HG02885 (cell line): ENCODE results near the gene FAM180B.

Source experiments
- ATAC-seq: cut with Tn5 transposase; IDR thresholded peaks from one replicate; pipeline ENCODE4 v1.9.1; 2021; ENCODE audit warnings: mild to moderate bottlenecking; ENCODE audit not compliant: unreplicated experiment, poor library complexity

FAM180B gene

DNA sequence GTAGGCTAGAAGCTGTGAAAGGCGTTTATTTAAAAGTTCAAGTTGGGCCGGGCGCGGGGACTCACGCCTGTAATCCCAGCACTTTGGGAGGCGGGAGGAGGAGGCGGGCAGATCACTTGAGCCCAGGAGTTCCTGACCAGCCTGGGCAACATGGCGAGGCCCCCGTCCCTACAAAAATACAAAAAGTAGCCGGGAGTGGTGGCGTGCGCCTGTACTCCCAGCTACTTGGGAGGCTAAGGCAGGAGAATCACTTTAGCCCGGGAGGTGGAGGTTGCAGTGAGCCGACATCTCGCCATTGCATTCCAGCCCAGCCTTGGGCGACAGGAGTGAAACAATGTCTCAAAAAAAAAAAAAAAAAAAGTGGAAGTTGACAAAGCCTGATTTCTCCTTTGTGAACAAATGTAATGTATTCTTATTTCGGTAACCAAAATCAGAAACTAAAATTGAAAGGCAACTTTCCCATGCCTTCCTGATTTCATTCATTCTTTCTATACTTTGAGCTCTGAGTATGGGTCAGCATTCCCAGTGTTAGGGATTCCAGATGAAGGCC is 20.3 kb upstream of the FAM180B start:
- ATAC-seq, result peak; percentile 9

- no peak for ATAC-seq
Measured at GRCh38 chr11:47569646-47570045, 16.8 kb upstream of the FAM180B start.

DNA sequence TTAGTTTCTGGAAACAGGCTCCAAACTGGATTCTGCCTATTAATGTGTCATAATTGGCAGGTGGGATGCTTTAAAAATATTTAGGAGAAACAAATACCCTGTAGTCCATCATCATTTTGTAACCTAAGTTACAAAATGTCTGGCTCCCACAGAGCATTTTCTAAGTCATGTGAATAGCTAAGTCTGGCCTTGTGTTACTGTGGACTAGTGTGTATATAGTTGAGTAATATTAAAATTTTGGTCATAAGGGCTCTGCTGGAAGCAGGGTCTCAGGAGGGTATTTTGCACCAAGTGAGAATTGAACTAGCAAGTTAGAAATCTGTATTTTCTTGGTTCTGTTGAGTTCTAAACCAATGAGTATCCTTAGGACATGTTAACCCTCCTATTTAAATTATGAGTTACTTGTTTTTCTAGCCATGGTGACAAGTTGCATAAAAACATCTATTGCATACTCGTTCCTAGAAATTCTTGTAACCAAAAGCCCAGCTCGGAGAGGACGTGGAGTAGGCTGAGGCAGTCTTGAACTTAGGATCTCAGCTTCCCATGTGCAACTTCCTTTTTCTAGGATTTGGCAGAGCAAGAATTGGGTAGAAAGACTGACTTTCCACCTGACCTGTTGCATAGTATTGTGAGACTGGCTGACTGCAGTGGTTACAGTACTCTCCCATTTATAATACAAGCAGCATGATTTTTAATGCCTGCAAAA is 15.7 kb upstream of the FAM180B start:
- no peak for ATAC-seq

- ATAC-seq, result no peak
Measured at GRCh38 chr11:47571357-47571729, 15.1 kb upstream of the FAM180B start.

- no peak for ATAC-seq
Measured at GRCh38 chr11:47571895-47572294, 14.6 kb upstream of the FAM180B start.

GRCh38 chr11:47572715-47573255 is 13.7 kb upstream of the FAM180B start:
- ATAC-seq, result no peak

- no peak for ATAC-seq
Measured at GRCh38 chr11:47573321-47573720, 13.2 kb upstream of the FAM180B start.

- ATAC-seq, result no peak
Measured at GRCh38 chr11:47577460-47578041, 8.9 kb upstream of the FAM180B start.

- peak; percentile 94 for ATAC-seq
Measured at GRCh38 chr11:47578524-47579494, 7.7 kb upstream of the FAM180B start, which contains the start of the genes KBTBD4 and NDUFS3. Gene KBTBD4, minus strand, starts transcription at chr11:47578970. Its CDS starts 19 bp downstream, at chr11:47578951. Gene NDUFS3, plus strand, starts transcription at chr11:47579074. Its CDS starts 18 bp downstream, at chr11:47579092.

DNA sequence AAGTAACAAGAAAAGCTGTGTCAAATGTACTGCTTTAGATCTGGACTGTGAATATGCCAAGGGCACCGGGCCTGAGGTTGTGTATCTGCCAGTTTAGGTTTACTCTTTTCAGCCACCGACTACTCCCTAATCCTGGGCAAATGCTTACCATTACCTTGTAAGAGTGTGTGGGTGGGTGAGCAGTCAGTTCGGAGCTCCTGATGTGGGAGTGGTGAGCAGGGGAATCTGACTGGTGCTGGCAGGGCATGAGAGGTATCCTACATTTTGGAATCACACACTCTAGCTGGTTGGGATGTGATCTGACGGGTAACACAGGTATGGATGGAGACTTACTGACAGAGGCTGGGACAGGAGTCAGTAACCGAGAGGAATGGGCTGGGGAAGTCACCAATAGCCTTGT is 2.6 kb upstream of the FAM180B start:
- ATAC-seq, result no peak

- no peak for ATAC-seq
Measured at GRCh38 chr11:47587039-47587716, 700 bp downstream of the FAM180B start.

- ATAC-seq, result no peak
Measured at GRCh38 chr11:47587723-47588326, 1.3 kb downstream of the FAM180B start.

- ATAC-seq, result no peak
Measured at GRCh38 chr11:47589118-47589517, 2.6 kb downstream of the FAM180B start.

DNA sequence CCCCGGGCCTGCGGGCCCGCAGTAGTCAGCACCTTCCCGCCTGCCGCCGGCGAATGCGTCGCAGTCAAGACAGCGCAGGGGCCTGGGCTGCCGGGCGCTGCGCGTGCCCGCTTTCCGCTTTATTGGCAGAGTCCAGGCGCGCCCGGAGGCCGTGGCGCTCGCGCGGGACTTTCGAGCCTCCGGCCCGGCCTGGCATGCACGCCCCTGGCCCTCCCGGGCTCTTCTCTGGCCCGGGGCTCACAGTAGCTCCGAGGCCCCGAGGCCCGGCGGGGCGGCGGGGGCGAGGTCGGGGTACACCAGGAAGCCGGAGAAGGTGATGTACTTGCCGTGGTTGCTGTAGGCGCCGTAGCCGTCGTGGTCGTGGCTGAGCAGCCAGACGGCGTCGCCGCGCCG is 3.1 kb downstream of the FAM180B start:
- ATAC-seq, result no peak

GRCh38 chr11:47589977-47590861 is 3.7 kb downstream of the FAM180B start:
- no peak for ATAC-seq

- ATAC-seq, result no peak
Measured at GRCh38 chr11:47591764-47592163, 5.3 kb downstream of the FAM180B start.

GRCh38 chr11:47592251-47592650 is 5.8 kb downstream of the FAM180B start:
- ATAC-seq, result no peak

DNA sequence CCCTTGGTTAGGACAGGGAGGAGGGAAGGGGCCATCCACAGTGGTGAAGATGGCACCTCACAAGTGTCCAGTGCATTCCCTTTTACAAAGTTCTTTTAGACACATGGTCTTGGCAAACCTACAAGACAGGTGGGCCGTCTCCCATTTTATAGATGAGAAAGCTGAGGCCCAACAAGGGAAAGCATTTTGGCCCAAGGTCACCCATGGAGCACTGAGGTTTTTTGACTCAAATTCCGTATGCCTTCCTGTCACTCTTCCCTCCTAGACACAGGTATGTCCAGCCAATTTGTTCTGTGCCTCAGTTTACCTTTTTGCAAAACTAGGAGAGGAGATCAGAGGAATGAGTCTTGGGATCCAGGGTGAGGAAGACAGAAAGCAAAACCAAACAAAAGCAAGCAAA is 6.5 kb downstream of the FAM180B start:
- no peak for ATAC-seq
